Natural killer cell (primary cell): ENCODE results near the gene PHACTR1. TPM values are rescaled to one million over a fixed set of nuclear protein-coding genes. Genes with fewer than 3 reads are reported as not detected.

Experiments
- ATAC-seq, 3 donors: fragments of 150-1000 bp in 2 of 3; fragments of 200-7000 bp in 1 of 3; cut with Tn5 transposase; 1 replicate in 1 of 3; 2 replicates in 2 of 3; pipeline ENCODE4 v1.10.0; 2021; ENCODE audit warnings: mild to moderate bottlenecking in 2 of 3, moderate library complexity in 2 of 3
- DNase-seq, 2 donors: peaks; one replicate each; pipeline versions ENCODE4 v3.0.0 to v3.0.0-alpha.2; 2013 to 2021; ENCODE audit warnings: mixed read lengths in 1 of 2
- H3K27ac ChIP-seq: one replicate; pipeline ENCODE4 v1.5.1; 2013; ENCODE audit warnings: mild to moderate bottlenecking, low read length
- H3K27me3 ChIP-seq: one replicate; pipeline ENCODE4 v1.6.1; 2013; ENCODE audit warnings: low read length; ENCODE audit not compliant: control insufficient read depth, insufficient read depth
- H3K36me3 ChIP-seq: one replicate; pipeline ENCODE4 v1.6.1; 2013; ENCODE audit warnings: low read length; ENCODE audit not compliant: control insufficient read depth, insufficient read depth
- H3K4me1 ChIP-seq: one replicate; pipeline ENCODE4 v1.6.1; 2013; ENCODE audit warnings: low read length; ENCODE audit not compliant: control insufficient read depth, insufficient read depth
- H3K4me3 ChIP-seq: one replicate; pipeline ENCODE4 v1.5.1; 2013; ENCODE audit warnings: low read length
- H3K9me3 ChIP-seq: one replicate; pipeline ENCODE4 v1.6.1; 2013; ENCODE audit warnings: low read length; ENCODE audit not compliant: control insufficient read depth, insufficient read depth
- H3K27ac Mint-ChIP-seq, 2 donors: one replicate each; pipeline ENCODE4 v1.8.0; 2022; ENCODE audit warnings: mild to moderate bottlenecking in 2 of 2, mixed read lengths in 2 of 2, moderate library complexity in 1 of 2
- H3K27me3 Mint-ChIP-seq, 2 donors: one replicate each; pipeline ENCODE4 v1.8.0; 2022; ENCODE audit warnings: low read depth in 2 of 2, mixed read lengths in 2 of 2
- H3K36me3 Mint-ChIP-seq: one replicate; pipeline ENCODE4 v1.8.0; 2022; ENCODE audit warnings: mixed read lengths
- H3K4me1 Mint-ChIP-seq, 2 donors: one replicate each; pipeline ENCODE4 v1.8.0; 2022; ENCODE audit warnings: mixed read lengths in 2 of 2
- H3K4me3 Mint-ChIP-seq: one replicate; pipeline ENCODE4 v1.8.0; 2022; ENCODE audit warnings: mild to moderate bottlenecking, moderate library complexity, mixed read lengths
- H3K9me3 Mint-ChIP-seq, 2 donors: one replicate each; pipeline ENCODE4 v1.8.0; 2022; ENCODE audit warnings: mixed read lengths in 2 of 2
- CTCF ChIP-seq: fragments of 200-600 bp; IDR thresholded peaks from one replicate; pipeline ENCODE4 v1.8.0; 2022; ENCODE audit warnings: antibody characterized with exemption
- WGBS: methylation state at CpG from one replicate; pipeline ENCODE4 v1.1.7; 2013; ENCODE audit warnings: missing lambda C conversion rate; ENCODE audit not compliant: insufficient coverage; 5-methylcytosine and 5-hydroxymethylcytosine counted together
- intact Hi-C: fragments of 100-400 bp; cut with micrococcal nuclease; formaldehyde crosslinking; loops from one replicate; pipeline ENCODE4 v1.14.2; 2022
- total RNA-seq, 4 donors: library from RNA; stranded (reverse); fragments of 120-200 nt in 1 of 4; gene quantifications; one replicate each; pipeline versions ENCODE4 v1.2.3 to v1.2.4, GENCODE V29; 2013 to 2022

Gene PHACTR1
- total RNA-seq, 3 donors from 2014 or later (not counting 1 experiment from before 2014, with no cell fraction given): 5.2 to 19.0 (median 5.4) TPM

GRCh38 chr6:13081189-13081563 lies 364.6 kb downstream of the PHACTR1 start:
- Mint-ChIP-seq H3K27ac (no peak overlapping the region), H3K4me3 (no peak overlapping the region), H3K36me3 (no peaks in the 10 kb centered on the region), H3K4me1 (no peaks in the 10 kb centered on the region), H3K27me3 (peaks cover 16 to 20% of the 10 kb centered on the region in 2 donors), H3K9me3 (no peaks in the 10 kb centered on the region)
- WGBS: 91% methylated on average over 4 of the region's 4 CpGs
- no peaks in the 10 kb centered on the region for H3K9me3 ChIP-seq
- H3K4me1 ChIP-seq: no peaks in the 10 kb centered on the region
- DNase-seq: no peak
- H3K27me3 ChIP-seq: no peaks in the 10 kb centered on the region
- intact Hi-C loops: no loop called here
- no peak for ATAC-seq
- no peaks in the 10 kb centered on the region for H3K36me3 ChIP-seq
- no peak overlapping the region for H3K4me3 ChIP-seq
- no peak overlapping the region for H3K27ac ChIP-seq
- TF ChIP-seq CTCF: no peak

GRCh38 chr6:13089296-13089994 lies 372.9 kb downstream of the PHACTR1 start:
- no peak for ATAC-seq
- 69% methylated on average over 7 of the region's 7 CpGs for WGBS

GRCh38 chr6:13091192-13091591 lies 374.6 kb downstream of the PHACTR1 start:
- Histone ChIP-seq H3K4me3 (no peak overlapping the region), H3K4me1 (no peaks in the 10 kb centered on the region), H3K9me3 (no peaks in the 10 kb centered on the region), H3K36me3 (no peaks in the 10 kb centered on the region), H3K27me3 (no peaks in the 10 kb centered on the region), H3K27ac (no peak overlapping the region)
- Mint-ChIP-seq H3K27ac (no peak overlapping the region), H3K36me3 (no peaks in the 10 kb centered on the region), H3K4me3 (no peak overlapping the region), H3K27me3 (peaks cover 2 to 11% of the 10 kb centered on the region in 2 donors), H3K4me1 (no peaks in the 10 kb centered on the region), H3K9me3 (no peaks in the 10 kb centered on the region)
- no peak for TF ChIP-seq CTCF
- ATAC-seq (no peak), DNase-seq (no peak)
- intact Hi-C loops: no loop called here
- WGBS: 84% methylated on average over 6 of the region's 6 CpGs

More at GRCh38 chr6:13089296-13089994, 372.9 kb downstream of the PHACTR1 start:
- Histone ChIP-seq H3K27ac (no peak overlapping the region), H3K4me3 (no peak overlapping the region), H3K9me3 (no peaks in the 10 kb centered on the region), H3K36me3 (no peaks in the 10 kb centered on the region), H3K4me1 (no peaks in the 10 kb centered on the region), H3K27me3 (no peaks in the 10 kb centered on the region)
- intact Hi-C loops: no loop called here
- H3K4me1 Mint-ChIP-seq: no peaks in the 10 kb centered on the region
- H3K36me3 Mint-ChIP-seq: no peaks in the 10 kb centered on the region
- H3K9me3 Mint-ChIP-seq: no peaks in the 10 kb centered on the region
- no peak overlapping the region for H3K4me3 Mint-ChIP-seq
- no peak overlapping the region for H3K27ac Mint-ChIP-seq
- DNase-seq: no peak
- TF ChIP-seq CTCF: no peak
- H3K27me3 Mint-ChIP-seq: peaks cover 2 to 11% of the 10 kb centered on the region in 2 donors
